Measurements from ENCODE around the gene RPS15. TPM values are rescaled to one million over a fixed set of nuclear protein-coding genes. Genes with fewer than 3 reads are reported as not detected.

RPS15 gene
- total and polyA plus RNA-seq, 2 donors from 2014 or later, result 893 to 1,823 TPM

DNA sequence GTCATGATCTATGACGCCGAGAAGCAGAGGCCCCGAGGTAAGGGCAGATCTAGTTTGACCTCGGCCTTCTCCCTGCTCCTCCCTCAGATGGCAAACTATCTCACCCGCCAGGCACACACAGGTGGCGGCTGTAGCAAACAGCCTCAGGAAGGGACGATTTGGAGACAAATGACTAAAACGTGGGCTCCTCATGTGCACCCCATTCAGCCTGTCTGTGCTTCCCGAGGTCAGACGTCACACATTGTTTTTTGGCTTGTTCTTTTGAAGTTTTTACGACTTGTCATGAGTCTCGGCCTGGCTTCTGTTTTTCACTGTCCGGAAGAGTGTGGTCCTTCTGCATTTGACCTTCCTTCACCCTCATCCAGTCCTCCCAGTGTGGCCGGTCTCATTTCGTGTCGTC lies 15.8 kb upstream of the RPS15 start:
- DNase-seq (peak in 1 of 5 donors; percentile 48), FAIRE-seq (no peak)
- Histone ChIP-seq H3K4me3 (ENCODE audit: low read length in 3 of 3) (no peak overlapping the region), H3K9ac (ENCODE audit: low read length in 3 of 3) (no peak overlapping the region), H3K27me3 (ENCODE audit: control insufficient read depth, insufficient read depth, low read length) (no peaks in the 10 kb centered on the region), H3K36me3 (ENCODE audit: control insufficient read depth in 2 of 3, insufficient read depth in 3 of 3, low read length in 3 of 3) (peaks cover 4 to 53% (median 27%) of the 10 kb centered on the region in 3 donors), H3K27ac (ENCODE audit: low read depth in 2 of 2, low read length in 2 of 2) (peak overlapping the region in 1 of 2 donors; percentile 61), H3K9me3 (ENCODE audit: control insufficient read depth in 2 of 3, insufficient read depth in 1 of 3, low read length in 3 of 3) (no peaks in the 10 kb centered on the region), H3K4me1 (ENCODE audit: control insufficient read depth in 2 of 3, insufficient read depth in 2 of 3, low read depth in 1 of 3, low read length in 3 of 3) (peaks cover 0 to 34% (median 32%) of the 10 kb centered on the region in 3 donors)
- intact Hi-C loops (cut with DNase I), result no loop called here
- no peak for TF ChIP-seq CTCF (IDR thresholded peaks at IDR 0.05; ENCODE audit: borderline replicate concordance, extremely low read depth, insufficient read depth)

- no peak overlapping the region for H3K9ac ChIP-seq (ENCODE audit: low read length in 3 of 3)
- TF ChIP-seq CTCF (IDR thresholded peaks at IDR 0.05; ENCODE audit: borderline replicate concordance, extremely low read depth, insufficient read depth), result no peak
- FAIRE-seq (no peak), DNase-seq (peak in 1 of 5 donors; percentile 71)
- peaks cover 4 to 55% (median 30%) of the 10 kb centered on the region in 3 donors for H3K36me3 ChIP-seq (ENCODE audit: control insufficient read depth in 2 of 3, insufficient read depth in 3 of 3, low read length in 3 of 3)
- no peaks in the 10 kb centered on the region for H3K27me3 ChIP-seq (ENCODE audit: control insufficient read depth, insufficient read depth, low read length)
- intact Hi-C loops (cut with DNase I), result no loop called here
- peak overlapping the region in 1 of 2 donors; percentile 64 for H3K27ac ChIP-seq (ENCODE audit: low read depth in 2 of 2, low read length in 2 of 2)
- peaks cover 0 to 29% (median 27%) of the 10 kb centered on the region in 3 donors for H3K4me1 ChIP-seq (ENCODE audit: control insufficient read depth in 2 of 3, insufficient read depth in 2 of 3, low read depth in 1 of 3, low read length in 3 of 3)
- H3K4me3 ChIP-seq (ENCODE audit: low read length in 3 of 3), result no peak overlapping the region
- H3K9me3 ChIP-seq (ENCODE audit: control insufficient read depth in 2 of 3, insufficient read depth in 1 of 3, low read length in 3 of 3), result no peaks in the 10 kb centered on the region
These were observed 15.3 kb upstream of the RPS15 start for GRCh38 chr19:1422943-1423342.

GRCh38 chr19:1423436-1424191 lies 14.6 kb upstream of the RPS15 start:
- H3K9ac ChIP-seq (ENCODE audit: low read length in 3 of 3), result no peak overlapping the region
- intact Hi-C loops (cut with DNase I), result no loop called here
- peaks cover 4 to 55% (median 30%) of the 10 kb centered on the region in 3 donors for H3K36me3 ChIP-seq (ENCODE audit: control insufficient read depth in 2 of 3, insufficient read depth in 3 of 3, low read length in 3 of 3)
- H3K9me3 ChIP-seq (ENCODE audit: control insufficient read depth in 2 of 3, insufficient read depth in 1 of 3, low read length in 3 of 3), result no peaks in the 10 kb centered on the region
- DNase-seq, result peak in 2 of 5 donors; percentile 57 to 58
- peak overlapping the region in 1 of 2 donors; percentile 64 for H3K27ac ChIP-seq (ENCODE audit: low read depth in 2 of 2, low read length in 2 of 2)
- no peak for FAIRE-seq
- H3K4me1 ChIP-seq (ENCODE audit: control insufficient read depth in 2 of 3, insufficient read depth in 2 of 3, low read depth in 1 of 3, low read length in 3 of 3), result peaks cover 0 to 25% (median 25%) of the 10 kb centered on the region in 3 donors
- H3K27me3 ChIP-seq (ENCODE audit: control insufficient read depth, insufficient read depth, low read length), result no peaks in the 10 kb centered on the region
- TF ChIP-seq CTCF (IDR thresholded peaks at IDR 0.05; ENCODE audit: borderline replicate concordance, extremely low read depth, insufficient read depth), result no peak
- H3K4me3 ChIP-seq (ENCODE audit: low read length in 3 of 3), result no peak overlapping the region
